ENCODE results near the gene RAB20.
"Not testable (repeated sequence)": the region's sequence is repeated elsewhere in the genome, so short reads cannot be mapped to it uniquely, and the experiment has no call there.

RAB20 gene

DNA sequence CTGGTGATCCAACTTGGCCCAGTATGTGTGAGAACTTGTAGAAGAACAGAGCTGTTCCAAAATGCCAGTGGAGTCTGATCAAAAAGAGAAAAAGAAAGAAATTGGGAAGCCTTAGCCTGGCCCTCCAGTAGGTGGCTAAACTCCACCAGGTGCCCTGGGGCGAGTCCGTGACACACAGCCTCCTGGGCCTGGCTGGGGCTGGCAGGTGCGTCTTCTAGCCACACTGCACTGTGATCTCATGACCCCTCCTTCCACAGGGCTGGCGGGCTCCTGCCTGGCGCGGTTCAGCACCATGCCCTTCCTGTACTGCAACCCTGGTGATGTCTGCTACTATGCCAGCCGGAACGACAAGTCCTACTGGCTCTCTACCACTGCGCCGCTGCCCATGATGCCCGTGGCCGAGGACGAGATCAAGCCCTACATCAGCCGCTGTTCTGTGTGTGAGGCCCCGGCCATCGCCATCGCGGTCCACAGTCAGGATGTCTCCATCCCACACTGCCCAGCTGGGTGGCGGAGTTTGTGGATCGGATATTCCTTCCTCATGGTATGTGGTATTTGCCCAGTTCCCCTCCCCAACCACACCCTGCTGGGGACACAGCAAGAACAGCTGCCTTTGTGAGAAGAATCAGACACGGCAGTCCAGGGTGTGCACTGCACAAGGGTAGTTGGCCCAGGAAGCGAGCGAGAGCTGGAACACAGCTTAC lies 53.7 kb downstream of the RAB20 start:
- DNase-seq = no peak

DNA sequence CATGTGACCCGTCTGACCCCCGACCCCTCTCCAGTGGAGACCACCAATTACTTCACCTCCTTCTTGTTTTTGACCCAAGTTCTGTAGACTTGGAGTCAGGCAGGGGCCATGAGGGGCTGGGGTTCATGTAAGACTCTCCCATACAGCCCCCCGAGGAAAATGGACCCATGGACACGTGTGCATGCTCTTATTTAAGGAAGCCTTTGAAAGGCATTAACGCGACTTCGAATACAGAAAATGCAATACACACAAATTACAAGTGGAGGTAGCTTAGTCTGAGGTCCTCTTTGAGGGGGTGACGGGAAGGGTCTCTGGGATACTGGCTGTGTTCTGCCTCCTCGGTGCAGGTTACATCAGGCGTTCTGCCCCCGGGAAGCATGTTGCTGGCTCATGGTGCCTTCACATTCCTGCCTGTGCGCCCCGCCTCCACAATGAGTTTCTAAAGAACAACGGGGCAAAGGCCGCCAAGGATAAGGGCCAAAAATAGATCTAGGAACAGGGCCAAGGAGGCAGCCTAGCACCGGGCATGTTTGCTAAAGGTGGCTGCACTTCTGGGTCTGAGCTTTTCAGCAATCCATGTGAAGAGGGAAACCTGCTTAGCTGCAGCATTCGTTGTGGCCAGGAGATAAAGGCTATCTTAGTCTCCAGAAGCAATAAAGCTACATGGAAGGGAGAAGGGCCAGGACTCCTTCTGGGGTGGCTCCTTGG lies 54.5 kb downstream of the RAB20 start:
- no peak for DNase-seq

DNA sequence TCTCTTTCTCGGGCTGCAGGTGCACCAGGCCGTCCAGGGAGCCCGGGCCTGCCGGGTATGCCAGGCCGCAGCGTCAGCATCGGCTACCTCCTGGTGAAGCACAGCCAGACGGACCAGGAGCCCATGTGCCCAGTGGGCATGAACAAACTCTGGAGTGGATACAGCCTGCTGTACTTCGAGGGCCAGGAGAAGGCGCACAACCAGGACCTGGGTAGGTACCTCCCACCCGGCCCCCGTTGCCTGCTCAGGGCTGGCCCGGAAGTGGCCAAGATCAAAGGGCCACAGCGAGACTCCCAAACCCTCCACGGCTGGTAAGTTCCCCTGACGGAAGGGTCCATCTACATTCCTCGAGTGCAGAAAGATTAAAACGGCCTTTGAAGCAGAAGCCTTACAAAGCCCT lies 55.1 kb downstream of the RAB20 start:
- DNase-seq = no peak

DNA sequence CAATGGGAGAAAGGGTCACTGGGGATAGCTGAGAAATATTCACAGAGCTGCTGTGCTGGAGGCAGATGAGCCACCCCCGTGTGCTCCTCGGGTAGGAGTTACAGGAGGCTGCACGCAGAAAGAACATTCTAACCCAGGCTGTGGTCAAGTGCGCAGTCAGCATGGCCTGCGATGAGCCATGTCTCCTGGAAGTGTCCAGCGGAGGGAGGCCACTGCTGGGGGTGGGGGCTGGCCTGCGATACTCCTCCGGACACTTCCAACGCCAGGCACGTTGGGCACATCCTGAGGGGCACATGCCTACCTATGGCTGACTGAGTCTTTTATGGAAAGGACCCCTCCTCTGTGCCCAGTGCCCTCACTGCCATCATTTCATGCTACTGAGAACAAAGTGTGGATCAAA lies 55.9 kb downstream of the RAB20 start:
- no peak for DNase-seq

DNA sequence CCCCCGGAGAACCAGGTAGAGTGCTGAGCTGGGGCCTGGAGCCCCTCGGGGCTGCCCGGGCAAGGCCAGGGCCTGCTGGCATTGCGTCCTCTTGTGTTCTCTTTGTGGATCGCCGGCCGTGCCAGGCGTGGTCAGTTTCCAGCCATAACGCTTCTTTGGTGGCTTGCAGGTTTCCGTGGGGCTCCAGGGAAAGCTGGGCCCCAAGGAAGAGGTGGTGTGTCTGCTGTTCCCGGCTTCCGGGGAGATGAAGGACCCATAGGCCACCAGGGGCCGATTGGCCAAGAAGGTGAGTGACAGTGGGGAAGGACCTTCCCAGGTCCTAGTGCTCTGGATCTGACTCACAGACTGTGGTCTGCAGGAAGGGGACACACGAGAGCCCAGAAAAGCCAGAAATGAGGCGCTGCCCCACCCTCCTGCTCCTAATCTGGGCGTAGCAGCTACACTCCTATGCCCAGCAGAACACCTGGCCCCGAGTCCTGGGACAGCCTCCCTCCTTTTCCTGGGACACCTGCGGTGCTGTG lies 57.5 kb downstream of the RAB20 start:
- DNase-seq = no peak

DNA sequence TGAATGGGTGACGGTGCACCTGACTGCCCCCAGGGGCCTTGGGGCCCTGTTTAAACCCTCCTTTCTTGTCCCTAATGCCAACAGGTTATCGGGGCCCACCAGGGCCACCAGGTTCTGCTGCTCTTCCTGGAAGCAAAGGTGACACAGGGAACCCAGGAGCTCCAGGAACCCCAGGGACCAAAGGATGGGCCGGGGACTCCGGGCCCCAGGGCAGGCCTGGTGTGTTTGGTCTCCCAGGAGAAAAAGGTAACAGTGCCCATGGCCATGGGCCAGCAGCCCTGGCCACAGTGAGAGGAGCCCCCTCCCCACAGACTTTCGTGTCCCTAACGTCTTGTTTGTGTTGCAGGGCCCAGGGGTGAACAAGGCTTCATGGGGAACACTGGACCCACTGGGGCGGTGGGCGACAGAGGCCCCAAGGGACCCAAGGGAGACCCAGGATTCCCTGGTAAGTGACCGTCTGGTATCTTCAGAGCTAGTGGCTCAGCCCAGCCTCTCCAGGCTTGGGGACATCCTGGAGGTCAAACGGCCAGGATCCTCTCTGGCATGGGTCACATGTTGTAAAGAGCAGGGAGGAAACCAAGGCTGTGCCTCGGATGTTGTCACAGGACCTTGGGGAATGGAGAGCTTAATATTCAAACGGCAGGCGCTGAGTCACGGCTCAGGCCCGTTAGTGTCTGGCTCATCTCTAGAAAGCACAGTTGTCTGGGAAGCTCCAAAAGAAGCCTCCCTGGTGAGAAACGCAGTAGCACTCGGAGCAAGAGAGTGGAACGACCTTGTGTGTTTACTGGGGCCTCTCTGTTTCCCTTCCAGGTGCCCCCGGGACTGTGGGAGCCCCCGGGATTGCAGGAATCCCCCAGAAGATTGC lies 58.3 kb downstream of the RAB20 start:
- DNase-seq = no peak

DNA sequence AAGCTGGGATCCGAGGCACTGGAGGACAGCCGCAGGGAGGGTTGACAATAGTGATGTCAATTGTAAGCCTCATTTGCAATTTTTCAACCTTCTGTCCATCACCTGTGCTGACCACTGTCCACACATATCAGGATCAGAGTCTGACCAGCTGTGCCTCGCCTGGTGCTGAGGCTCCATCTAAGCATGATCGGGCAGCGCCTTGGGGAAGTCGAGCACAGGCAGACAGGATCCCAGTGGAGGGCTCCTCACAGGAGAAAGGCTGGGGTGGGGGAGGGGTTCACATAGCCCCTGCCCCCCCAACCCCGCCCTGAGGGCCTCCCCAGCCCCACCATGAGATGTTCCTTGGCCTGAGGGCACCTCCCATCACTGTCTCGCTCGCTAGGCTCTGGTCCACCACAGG lies 60.3 kb downstream of the RAB20 start:
- DNase-seq = no peak

DNA sequence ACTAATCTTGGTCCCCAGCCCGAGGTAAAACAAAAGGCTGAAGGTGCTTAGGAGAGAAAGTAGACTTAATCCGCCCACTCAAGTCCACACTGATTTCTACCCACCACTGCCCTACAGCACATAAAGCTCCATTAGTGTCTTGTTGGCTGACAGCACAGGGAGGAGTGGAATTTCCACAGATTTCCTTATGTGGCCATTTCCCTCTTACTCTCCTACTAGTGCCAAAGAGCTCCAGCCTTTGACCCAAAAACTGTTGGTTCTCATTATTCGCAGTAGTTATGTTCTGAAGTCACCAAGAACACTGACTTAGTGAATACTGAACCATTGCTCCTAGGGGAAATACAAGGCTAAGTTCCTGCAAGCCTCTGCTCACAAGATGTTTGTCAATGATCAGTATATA lies 61.2 kb downstream of the RAB20 start:
- DNase-seq = no peak

DNA sequence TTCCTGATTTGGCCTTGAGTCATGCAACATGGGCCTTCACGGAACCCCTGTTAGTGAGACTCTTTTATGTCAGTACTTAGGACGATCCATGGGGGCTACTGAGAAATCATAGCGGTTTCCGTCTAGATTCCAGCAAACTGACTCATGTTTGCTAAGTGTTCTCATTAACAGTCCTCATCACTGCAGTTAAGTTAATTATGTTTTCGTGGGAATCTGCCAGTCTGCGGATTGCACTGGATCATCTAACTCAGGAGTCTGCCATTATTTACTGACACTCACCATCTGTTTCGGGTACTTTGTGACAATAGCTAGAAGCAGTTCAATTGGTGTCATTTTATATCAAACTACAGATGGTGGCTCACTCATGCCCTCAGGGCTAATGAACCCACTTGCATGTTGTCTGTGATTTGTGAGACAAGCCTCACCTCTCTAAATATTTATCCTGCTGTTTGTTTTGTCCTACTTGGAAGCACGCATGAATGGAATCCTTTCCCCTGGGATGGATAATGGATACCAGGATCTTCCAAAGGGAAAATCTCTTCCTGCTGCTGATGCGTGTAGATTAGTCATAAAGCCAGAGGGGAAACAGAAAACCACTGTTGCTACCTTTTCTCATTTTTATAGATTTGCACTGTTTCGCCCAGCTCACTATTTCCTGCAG lies 61.8 kb downstream of the RAB20 start:
- no peak for DNase-seq

DNA sequence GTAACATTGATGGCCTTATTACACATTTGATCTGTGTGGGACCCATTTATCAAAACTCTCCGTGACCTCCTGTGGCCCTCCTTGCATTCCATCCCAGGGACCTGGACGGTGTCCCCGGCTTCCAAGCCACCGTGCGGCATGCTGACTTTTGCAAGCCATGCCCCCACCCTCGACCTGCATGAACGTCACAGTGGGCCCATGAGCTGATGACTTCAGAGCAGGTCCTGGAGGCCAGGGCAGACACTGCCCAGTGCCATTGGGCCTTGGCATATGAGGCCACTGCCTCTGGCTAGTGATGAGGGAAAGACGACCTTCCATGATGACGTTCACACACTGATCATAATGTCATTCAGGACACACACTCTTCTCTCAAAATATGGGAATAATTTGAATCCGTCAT lies 62.8 kb downstream of the RAB20 start:
- DNase-seq = no peak

DNA sequence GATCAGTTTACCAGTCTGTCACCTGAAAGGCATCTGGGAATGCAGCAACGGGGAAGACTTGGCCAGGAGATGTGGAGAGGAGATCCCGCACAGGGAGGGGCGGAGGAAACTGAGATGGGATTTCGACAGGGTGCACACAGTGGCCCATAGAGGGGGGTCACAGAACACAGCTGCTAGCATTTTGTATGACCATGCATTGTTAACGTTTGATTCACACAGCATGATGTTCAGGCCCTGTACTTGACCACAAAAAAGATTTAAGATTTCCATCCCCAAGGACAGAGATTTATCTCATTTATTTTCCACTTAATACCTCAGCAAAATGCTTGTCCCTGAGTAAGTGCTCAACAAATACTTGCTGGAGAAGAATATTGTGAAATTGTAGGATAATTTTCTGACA lies 63.2 kb downstream of the RAB20 start:
- no peak for DNase-seq

DNA sequence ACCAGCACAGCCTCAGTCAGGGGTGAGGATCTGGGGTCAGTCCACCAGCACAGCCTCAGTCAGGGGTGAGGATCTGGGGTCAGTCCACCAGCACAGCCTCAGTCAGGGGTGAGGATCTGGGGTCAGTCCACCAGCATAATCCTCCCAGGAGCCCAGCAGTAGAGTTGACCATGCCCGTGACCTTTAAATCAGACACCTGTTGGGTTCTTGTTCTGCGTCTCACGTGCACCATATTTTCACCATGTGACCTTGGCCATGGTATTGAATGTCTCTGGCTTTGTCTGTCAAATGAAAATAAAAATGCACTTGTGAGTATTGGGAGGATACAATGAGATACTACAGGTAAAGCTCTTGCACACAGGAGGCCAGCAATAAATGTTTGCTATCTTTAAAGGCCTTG lies 63.6 kb downstream of the RAB20 start:
- DNase-seq = not testable (repeated sequence)

DNA sequence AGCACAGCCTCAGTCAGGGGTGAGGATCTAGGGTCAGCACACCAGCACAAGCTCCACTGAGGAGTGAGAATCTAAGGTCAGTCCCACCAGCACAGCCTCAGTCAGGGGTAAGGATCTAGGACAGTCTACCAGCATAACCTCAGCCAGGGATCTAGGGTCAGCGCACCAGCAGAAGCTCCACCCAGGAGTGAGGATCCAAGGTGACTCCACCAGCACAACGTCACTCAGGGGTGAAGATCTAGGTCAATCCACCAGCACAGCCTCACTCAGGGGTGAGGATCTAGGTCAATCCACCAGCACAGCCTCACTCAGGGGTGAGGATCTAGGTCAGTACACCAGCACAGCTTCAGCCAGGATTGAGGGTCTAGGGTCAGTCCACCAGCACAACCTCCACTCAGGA lies 64.5 kb downstream of the RAB20 start:
- no peak for DNase-seq

DNA sequence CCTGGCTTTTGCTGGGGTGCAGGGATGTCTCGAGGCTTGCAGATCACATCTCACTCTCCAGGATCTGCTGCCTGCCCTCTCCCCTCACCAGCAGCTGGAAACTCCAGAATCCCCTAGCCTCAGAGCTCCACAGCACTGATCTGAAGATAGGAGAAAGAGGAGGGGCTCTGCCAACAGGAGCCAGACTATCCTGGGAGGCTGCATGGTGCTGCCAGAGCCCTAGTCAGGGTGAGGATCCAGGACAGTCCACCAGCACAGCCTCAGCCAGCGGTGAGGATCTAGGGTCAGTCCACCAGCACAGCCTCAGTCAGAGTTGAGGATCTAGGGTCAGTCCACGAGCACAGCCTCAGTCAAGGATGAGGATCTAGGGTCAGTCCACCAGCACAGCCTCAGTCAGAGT lies 65.2 kb downstream of the RAB20 start:
- no peak for DNase-seq

DNA sequence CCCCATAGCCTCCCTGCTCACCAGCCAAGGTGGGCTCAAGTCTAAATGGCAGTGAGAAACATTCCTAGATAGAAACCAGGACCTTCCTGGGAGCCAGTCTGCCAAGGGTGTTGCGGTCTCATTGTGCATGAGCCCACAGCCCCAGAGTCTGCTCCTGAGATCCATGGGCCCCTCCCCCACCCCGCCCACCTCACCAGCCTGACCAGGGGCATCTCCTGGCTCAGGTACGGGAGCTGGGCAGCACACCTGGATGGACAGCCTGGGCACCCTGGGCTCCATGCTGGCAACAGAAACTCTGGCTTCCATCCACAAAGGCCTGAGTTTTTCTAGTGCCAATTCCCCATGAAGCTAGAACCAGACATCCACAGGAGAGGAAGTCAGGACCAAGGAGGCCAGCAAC lies 65.6 kb downstream of the RAB20 start:
- DNase-seq = no peak

DNA sequence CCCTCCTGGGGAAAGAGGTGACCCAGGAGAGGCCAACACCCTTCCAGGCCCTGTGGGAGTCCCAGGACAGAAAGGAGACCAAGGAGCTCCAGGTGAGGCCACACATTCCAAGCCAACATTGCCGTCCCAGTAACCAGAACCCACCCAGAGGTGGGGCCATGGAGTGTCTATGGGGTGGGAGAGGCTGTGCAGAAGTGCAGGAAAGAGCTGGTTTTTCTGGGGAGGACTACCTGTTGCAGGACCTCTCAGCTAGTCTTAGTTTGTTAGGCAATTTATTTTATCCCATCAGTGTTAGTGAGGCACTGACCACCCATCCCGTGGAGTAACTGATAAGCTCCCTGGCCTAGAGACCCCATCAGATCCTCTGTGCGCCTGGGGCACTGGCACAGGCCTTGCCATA lies 66.1 kb downstream of the RAB20 start:
- DNase-seq = no peak

DNA sequence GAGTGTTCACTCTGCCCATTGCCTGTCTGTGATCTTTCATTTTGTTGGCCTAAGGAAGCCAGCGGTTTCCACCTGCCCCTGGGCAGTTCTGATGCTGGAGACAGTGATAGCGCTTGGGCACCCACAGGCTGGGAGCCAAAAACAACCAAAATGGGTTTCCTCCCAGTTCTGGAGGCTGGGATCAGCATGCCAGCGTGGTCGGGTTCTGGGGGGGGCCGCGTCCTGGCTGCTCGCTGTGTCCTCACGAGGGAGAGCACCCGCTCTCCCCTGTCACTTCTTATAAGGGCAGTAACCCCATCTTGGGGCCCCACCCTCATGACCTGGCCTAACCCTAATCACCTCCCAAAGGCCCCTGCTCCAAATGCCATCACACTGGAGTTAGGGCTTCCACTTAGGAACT lies 67.9 kb downstream of the RAB20 start:
- no peak for DNase-seq

DNA sequence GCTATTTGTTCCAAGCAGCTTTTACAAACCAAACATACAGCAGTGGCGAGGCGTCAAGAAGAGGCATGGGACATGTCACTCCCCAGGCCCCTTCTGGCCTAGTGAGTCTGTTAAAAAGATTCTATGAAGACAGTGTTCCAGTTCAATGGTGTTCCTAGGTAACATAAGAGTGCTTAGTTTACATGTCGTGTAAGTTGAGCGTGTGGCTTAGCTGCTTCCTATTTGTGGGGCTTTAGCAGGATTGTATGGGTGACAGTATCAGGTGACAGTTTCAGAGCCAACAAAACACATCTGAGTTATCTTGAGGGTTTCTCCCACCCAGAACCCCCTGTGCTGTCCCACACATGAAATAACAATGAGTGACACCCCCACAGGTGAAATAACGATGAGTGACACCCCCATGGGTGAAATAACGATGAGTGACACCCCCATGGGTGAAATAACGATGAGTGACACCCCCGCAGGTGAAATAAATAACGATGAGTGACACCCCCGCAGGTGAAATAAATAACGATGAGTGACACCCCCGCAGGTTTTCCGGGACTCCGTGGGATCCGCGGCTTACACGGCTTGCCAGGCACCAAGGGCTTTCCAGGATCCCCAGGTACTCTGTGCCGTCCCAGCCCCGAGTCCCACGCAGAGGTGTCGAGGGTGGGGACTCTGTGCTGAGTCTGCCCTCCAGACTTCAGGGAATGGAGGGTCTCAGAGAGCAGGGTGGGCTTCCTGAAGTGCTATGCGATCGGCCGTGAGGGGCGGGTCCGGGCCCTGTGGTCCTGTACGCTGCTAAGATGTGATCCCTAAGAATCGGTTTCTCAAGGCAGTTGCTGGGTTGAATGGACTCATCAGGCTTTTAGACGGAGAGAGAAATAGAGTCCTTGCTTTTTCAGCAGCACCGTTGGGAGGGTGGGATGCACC lies 68.6 kb downstream of the RAB20 start:
- no peak for DNase-seq

DNA sequence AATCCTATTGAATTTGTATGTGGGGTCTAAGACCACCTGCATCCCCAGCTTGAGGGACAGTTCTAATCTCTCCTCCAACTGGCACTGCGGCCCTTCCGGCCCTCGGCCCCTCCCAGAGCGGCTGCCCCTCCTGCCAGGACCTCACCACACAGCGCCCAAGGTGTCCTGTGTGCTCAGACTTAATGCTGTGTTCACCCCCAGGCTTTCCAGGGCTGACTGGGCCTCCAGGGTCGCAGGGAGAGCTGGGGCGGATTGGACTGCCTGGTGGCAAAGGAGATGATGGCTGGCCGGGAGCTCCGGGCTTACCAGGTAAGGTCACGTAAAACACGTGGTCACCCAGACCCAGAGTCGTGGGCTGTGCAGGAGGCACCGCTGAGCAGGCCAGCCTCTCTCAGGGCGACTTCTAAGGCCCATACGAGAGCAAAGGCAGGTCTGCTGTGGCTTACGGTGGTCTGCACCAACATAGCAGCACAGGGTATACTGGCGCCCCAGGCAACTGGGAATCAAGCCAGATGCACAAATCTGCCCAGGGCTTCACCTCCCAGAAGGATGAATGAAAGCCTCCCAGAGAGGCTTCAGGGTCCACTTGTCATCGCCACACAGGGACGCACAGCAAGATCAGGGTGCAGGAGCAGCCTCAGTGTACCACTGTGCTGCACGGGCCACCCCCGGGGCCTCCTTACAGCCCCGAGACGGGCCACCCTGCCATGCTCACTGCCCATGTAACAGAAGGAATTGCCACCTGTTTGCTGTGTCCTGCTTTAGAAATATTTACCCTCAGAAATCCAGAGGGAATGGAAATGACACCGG lies 69.4 kb downstream of the RAB20 start:
- no peak for DNase-seq

DNA sequence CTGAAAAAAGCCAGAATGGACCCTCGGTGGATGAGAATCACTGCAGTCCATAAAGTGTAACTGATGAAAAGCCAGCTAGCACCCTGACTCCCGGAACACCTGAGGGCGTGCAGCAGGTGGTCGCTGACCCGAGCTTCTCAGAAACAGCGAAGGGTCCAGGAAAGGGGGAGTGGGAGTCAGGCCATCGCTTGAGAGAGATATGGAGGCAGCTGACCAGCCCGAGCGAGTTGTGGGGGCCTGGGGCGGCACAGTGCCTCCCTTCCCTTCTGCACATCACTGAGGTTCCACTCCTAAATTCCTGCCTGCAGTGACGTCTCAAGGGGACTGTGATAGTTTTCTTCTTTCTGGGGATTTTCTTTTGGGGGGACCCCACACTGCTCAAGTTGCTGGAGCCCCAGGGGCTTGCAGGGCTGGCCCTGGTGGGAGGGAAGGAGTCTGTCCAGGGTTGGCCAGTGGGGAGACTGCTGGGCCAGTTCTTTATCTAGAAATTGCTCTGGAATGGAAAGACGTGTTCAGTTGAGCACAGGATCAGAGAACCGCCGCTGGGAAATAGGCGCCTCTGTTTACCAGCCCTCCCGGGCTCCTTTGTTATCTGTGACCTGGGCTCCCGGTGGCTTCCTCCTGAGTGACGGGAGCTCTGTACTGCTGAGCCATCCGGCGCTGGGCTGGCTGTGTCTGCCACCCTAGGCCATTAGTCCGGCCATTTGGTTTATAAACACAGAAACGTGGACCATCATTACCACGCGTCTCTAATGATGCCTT lies 71.3 kb downstream of the RAB20 start:
- no peak for DNase-seq
